ENCODE data around the gene DDX21.
"Not testable (repeated sequence)": the region's sequence is repeated elsewhere in the genome, so short reads cannot be mapped to it uniquely, and the experiment has no call there.

Gene DDX21
- 388 to 595 (median 502) reads per million in 4 donors for total RNA-seq

DNA sequence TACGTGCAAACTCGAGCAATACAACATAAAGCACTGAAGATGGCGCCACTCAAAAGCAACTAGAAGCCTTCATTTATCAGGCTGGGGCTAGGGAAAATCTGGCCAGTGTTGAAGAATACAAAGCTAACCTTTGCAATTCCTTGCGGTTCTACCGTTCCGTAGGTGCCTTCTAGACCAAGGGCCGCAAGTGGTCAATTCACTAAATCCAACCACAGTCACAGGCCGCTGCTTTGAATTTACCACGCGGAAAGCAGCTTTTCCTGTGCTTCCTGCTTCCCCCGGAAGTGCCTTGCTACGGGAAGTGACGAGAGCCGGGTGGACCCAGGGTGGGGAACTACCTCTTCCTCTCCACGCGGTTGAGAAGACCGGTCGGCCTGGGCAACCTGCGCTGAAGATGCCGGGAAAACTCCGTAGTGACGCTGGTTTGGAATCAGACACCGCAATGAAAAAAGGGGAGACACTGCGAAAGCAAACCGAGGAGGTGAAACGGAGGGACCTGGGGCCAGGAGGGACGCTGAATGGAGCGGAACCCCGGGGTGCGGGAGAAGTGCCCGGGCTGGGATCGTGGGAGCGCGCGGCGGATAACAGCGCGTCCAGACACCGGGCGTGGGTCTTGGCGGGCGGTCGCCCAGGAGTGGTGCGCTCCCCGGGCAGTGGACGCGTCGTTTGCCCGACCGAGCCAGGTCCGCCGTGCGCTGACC is at the start of gene DDX21:
Gene DDX21, plus strand, starts transcription at position 339 of the 701 bp plus-strand sequence. Its CDS starts 56 bp downstream, at position 395.
- DNase-seq = peak; percentile 76 to 93 (median 82)

GRCh38 chr10:68924593-68924992 is 31.4 kb upstream of the DDX21 start:
- no peak for DNase-seq

GRCh38 chr10:68925489-68925888 is 30.5 kb upstream of the DDX21 start:
- no peak for DNase-seq

- not testable (repeated sequence) for DNase-seq
Measured at GRCh38 chr10:68929157-68929556, 26.8 kb upstream of the DDX21 start.

GRCh38 chr10:68929888-68930287 is 26.1 kb upstream of the DDX21 start:
- DNase-seq = not testable (repeated sequence)

- not testable (repeated sequence) for DNase-seq
Measured at GRCh38 chr10:68932860-68933259, 23.1 kb upstream of the DDX21 start.

DNA sequence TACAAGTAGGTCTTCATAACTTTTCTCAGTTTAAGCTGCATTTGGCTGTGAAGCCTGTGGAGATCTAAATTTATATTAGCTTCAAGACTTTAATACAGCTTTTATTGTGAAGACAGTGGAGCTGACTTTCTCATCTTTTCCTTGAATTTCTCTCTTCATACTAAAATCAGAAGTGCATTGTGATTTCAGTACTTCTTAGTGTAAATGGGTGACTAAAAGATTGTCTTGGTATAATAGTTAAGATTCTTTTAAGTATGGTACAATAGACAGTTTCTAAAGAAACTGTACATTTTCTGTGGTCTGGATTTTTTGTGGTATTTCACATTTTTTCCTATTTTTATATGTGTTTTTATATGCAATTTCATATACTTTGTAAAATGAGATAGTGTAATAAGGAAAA is 21.0 kb upstream of the DDX21 start:
- peak in 1 of 5 donors; percentile 6 for DNase-seq

DNA sequence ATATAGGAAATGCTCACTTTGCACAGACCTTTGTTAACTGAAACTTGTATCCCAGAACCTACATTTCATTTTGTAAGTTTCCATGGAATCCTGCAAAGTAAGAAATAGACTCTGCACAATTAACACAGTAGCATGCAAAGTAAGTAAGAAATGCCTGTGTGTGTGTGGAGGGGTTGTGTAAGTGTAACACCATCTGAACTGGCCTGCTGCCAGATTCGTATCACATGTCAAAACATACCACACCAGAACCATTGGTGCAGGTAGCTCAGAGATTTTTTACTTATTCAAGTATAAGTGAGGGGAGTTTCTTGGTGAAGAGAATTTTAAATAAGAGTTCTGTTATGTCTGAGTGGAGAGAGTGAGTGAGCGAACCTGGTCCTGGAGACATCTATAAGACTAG is 17.9 kb upstream of the DDX21 start:
- no peak for DNase-seq

DNA sequence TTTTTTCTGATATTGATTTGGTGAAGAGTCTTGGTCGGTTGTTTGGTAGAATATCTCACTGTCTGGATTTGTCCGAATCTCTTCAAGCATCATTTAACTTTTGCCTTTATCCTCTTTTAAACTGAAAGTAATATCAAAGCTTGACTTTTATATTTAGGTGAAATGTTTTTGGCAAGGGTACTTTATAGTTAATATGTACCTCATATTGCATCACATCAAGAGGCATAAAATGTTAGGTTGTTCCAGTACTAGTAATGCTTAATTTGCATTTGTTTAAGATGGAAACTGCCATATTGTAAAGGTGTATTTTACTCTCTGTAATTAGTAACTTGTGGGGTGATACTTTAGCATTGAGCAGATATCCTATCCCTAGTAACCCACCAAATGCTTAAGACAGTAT is 17.1 kb upstream of the DDX21 start:
- no peak for DNase-seq

- not testable (repeated sequence) for DNase-seq
Measured at GRCh38 chr10:68940917-68941316, 15.1 kb upstream of the DDX21 start.

DNA sequence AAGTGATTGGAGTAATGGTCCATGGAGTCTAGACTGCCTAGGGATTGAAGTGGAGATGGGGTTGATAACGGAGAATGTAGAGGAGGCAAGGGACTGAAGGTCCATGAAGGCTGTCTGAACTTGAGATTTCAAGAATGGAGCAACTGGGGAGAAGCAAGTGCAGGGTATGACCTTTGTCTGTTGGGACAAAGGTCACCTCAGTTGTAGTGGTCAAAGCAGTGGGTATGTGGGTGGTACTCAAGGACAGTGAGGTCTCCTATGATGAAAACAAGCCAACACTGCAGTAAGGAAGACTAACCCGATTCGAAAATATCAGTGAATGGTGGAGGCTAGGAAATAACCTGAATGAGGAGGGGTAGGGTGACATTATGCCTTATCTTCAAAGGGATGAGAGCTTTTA is 5.4 kb upstream of the DDX21 start:
- no peak for DNase-seq

DNA sequence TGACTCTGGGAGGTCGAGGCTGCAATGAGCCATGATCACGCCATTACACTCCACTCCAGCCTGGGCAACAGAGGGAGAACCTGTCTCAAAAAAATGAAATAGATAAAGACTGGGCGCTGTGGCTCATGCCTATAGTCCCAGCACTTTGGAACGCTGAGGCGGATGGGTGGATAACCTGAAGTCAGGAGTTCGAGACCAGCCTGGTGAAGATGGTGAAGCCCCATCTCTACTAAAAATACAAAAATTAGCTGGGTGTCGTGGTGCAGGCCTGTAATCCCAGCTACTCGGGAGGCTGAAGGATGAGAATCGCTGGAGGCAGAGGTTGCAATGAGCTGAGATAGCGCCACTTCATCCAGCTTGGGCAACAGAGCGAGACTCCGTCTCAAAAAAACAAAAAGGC is 1.1 kb upstream of the DDX21 start:
- no peak for DNase-seq

GRCh38 chr10:68955355-68955831 is 577 bp upstream of the DDX21 start:
- DNase-seq = peak in 1 of 5 donors; percentile 9

GRCh38 chr10:68957284-68957615 is 1.3 kb downstream of the DDX21 start:
- no peak for DNase-seq

- no peak for DNase-seq
Measured at GRCh38 chr10:68957654-68958053, 1.7 kb downstream of the DDX21 start.

DNA sequence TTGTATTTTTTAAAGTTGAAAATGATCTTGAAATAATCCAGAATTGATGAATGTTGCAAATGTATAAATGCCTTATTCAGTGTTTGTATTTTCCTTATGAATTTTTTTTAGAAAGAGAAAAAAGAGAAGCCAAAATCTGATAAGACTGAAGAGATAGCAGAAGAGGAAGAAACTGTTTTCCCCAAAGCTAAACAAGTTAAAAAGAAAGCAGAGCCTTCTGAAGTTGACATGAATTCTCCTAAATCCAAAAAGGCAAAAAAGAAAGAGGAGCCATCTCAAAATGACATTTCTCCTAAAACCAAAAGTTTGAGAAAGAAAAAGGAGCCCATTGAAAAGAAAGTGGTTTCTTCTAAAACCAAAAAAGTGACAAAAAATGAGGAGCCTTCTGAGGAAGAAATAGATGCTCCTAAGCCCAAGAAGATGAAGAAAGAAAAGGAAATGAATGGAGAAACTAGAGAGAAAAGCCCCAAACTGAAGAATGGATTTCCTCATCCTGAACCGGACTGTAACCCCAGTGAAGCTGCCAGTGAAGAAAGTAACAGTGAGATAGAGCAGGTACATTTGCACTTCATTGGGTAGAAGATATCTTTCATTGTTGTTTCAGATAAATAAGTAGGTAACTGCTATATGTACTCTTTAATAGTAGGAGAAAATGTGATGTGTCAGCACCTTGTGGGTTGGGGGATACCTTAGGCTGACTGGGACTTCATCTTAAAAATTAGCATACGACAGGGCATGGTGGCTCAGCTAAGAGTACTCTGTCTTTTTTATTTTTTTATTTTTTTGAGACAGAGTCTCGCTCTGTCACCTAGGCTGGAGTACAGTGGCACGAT is 3.9 kb downstream of the DDX21 start:
- no peak for DNase-seq

DNA sequence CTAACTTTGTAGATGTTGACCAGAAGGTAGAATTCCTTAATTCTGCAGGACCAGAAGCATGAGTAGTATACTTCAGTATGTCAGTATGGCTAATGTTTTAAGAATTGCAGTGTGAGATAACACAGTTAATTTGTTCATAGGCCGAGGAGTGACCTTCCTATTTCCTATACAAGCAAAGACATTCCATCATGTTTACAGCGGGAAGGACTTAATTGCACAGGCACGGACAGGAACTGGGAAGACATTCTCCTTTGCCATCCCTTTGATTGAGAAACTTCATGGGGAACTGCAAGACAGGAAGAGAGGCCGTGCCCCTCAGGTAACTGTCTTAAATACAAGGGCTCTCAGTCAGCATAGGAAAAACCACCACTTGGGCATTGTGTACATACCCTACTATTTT is 7.2 kb downstream of the DDX21 start:
- DNase-seq = no peak

DNA sequence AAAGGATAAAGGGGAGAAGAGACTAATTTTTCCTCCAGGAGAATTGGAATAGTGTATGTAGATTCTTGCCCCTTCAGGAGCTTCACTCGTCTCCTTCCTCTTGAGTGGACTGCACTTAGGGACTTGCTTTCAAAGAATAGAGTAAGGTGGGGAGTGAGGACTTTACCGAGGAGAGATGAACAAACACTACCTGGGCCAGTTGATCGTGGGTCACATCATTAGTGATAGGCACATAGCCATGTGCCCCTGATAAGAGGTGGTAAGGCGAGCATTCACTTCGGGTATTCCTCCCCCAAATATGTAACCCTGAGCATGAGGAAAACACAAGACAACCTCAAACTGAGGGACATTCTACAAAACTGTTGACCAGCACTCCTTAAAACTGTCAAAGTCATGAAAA is 18.0 kb downstream of the DDX21 start:
- no peak for DNase-seq

GRCh38 chr10:68975936-68976473 is 20.0 kb downstream of the DDX21 start:
- not testable (repeated sequence) for DNase-seq

DNA sequence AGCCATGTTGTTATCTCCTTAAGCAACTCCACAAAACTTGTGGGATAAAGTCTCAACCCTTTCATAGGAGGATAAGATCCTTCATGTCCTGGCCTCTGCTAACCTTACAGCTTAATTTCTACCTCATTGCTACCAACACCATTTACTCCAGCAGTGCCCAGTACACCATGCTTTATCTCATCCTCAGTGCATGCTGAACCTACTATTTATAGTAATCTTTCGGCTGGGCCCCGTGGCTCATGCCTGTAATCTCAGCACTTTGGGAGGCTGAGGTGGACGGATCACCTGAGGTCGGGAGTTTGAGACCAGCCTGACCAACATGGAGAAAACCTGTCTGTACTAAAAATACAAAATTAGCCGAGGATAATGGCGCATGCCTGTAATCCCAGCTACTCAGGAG is 23.8 kb downstream of the DDX21 start:
- not testable (repeated sequence) for DNase-seq

- no peak for DNase-seq
Measured at GRCh38 chr10:68981074-68981473, 25.1 kb downstream of the DDX21 start.

- DNase-seq = no peak
Measured at GRCh38 chr10:68982389-68982788, 26.4 kb downstream of the DDX21 start.

DNA sequence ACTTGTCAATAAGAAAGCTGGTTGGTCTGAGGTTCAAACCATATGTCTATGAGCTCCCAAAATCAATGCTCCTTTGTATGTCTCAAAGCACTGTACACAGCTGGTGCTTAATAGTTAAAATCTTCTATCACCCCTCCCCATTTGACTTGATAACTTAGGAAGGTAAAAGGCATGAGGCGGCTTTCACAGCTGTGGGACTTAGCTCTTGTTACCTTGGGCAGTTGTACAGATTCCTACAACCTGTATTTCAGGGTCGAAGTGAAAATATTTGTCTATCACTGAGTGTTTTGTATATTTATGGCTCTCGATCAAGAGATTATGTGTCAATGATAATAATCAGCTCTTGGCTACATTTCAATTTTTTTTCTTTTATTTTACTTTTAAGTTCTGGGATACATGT is 31.6 kb downstream of the DDX21 start:
- DNase-seq = no peak

All from T-helper 1 cell (primary cell).